GM12801 (cell line): ENCODE results near the gene ETFA.

Experiments used
- TF ChIP-seq, protein P1 (sequence below): IDR thresholded peaks from one replicate; pipeline ENCODE4 v1.5.1; 2011; ENCODE audit warnings: control low read depth; ENCODE audit not compliant: insufficient read length; ENCODE audit errors: extremely low read depth

The ETFA gene

DNA sequence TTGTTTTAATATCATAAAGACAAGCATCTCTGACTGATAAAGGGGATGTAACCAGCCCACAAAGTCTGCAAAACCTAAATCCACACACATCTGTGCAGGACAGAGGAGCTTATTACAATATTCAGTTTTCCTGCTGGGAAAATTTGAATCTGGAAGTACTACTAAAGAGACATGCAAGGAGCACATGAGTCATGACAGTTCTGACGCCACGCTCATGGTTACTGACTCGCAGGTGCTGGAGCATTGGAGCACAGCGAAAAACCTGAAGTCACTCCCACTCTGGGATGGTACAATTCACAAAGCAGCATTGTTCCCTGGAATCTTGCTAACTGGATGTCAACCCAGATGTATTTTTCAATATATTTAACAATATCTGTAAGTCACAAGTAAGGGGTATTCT, 17.7 kb upstream of the ETFA start:
- TF ChIP-seq, protein P1, sequence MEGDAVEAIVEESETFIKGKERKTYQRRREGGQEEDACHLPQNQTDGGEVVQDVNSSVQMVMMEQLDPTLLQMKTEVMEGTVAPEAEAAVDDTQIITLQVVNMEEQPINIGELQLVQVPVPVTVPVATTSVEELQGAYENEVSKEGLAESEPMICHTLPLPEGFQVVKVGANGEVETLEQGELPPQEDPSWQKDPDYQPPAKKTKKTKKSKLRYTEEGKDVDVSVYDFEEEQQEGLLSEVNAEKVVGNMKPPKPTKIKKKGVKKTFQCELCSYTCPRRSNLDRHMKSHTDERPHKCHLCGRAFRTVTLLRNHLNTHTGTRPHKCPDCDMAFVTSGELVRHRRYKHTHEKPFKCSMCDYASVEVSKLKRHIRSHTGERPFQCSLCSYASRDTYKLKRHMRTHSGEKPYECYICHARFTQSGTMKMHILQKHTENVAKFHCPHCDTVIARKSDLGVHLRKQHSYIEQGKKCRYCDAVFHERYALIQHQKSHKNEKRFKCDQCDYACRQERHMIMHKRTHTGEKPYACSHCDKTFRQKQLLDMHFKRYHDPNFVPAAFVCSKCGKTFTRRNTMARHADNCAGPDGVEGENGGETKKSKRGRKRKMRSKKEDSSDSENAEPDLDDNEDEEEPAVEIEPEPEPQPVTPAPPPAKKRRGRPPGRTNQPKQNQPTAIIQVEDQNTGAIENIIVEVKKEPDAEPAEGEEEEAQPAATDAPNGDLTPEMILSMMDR = no peak

DNA sequence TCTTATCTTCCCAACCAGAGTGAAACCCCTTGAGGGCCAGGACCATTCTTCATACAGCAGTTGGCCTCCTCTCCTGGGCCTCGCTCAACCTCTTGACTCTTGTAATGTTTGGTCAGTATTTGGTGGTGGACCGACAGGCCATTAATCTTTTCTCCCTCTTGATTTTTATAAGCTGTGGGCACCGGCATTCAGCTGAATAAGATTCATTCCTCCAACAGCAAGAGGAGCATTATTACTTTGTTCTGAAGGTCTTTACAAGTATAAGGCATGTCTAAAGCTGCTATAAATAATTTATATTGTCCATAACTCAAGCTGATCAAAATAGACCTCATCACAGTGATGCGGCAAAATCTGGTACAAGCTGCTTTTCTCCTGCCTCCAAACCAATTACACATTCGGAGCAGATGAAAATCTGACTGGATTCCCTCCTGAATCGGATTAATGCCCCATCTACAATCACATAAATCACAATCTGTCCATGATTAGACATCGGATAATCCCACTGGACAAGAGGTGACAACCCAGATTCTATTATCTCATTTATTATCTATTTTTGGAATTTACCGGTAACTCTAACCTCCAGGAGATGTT, 16.9 kb upstream of the ETFA start:
- TF ChIP-seq, protein P1 = no peak

DNA sequence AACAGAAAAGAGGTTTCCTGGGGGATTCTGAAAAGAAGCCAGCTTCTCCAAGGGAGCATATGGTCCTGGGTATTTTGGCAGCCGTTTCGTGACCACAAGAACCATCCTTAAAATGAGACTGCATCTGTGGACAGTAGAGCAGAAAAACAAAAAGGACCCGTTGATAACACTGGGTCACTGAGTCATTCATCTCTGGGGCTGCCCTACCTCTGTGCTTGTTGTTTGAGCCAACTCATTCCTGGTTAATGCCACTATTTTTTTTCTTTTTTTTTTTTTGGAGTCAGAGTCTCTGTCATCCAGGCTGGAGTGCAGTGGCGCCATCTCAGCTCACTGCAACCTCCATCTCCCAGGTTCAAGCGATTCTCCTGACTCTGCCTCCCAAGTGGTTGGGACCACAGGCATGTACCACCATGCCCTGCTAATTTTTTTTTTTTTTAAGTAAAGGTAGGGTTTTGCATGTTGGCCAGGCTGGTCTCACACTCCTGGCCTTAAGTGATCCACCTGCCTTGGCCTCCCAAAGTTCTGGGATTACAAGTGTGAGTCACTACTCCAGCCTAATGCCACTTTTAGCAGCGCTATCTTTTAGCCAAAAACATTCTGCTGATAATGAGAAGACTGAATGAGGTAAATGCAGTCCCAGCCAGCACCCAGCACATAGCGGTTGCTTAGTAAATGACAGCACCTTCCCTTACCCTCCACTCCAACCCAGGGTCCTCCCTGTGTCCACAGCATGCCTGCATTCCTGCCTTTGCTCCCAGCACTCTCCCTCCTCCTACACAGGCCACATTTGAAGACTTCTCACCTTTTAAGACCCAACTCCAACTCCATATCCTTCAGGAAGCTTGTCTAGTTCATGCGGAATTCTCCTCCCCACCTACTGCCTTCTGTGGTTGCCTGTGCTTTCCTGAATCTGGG, 16.2 kb upstream of the ETFA start:
- TF ChIP-seq, protein P1 = no peak

DNA sequence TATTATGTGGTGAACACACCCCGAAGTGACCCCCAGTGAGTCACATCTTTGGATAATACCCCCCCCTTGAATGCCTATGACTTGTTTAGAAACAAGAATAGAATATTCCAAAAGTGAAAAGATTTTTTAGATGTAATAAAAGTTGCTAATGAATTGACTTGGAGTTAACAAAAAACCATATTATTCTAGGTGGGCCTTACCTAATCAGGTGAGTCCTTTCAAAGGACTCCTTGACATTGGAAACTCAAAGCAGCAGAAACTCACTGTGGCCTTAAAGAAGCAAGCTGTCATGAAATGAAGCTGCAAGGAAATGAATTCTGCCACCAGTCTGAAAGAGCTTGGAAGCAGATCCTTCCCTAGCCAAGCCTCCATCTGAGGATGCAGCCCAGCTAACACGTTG, 14.4 kb upstream of the ETFA start:
- TF ChIP-seq, protein P1 = no peak

DNA sequence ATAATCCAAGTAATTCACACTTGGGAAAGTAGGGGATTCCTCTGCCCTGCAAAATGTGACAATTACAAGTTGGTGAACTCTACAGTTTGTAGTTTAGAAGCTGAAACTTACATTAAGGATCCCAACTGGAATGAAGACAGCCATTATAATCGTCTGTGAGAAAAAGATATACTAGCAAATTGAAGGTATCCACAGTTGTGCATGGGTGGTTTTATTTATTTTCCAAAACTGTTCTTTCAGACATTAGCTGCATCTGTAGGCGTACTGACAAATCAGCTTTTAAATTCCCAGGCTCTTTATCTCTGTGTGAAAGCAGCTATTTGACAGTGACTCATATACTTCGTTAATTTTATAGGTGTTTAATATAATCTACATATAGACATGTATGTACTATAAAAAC, 12.8 kb upstream of the ETFA start:
- TF ChIP-seq, protein P1 = no peak

DNA sequence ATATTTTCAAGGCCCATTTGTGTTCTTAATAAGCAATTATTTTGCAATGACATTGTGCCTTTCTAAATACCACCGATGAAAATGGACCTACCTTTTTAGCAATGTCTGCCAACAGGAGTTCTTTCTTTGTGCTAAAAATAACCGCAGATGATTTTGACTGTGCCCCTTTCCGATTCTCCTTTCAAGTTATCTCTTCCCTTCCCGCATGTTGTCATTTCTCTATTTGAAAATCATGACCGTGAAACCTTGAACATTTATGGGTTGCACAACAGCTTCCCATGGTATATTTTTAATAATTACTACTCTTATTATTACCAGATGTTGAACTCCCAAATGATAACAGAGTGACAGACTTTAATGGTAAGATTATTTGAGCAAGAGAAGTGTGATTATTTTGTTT, 10.3 kb upstream of the ETFA start:
- TF ChIP-seq, protein P1 = no peak

DNA sequence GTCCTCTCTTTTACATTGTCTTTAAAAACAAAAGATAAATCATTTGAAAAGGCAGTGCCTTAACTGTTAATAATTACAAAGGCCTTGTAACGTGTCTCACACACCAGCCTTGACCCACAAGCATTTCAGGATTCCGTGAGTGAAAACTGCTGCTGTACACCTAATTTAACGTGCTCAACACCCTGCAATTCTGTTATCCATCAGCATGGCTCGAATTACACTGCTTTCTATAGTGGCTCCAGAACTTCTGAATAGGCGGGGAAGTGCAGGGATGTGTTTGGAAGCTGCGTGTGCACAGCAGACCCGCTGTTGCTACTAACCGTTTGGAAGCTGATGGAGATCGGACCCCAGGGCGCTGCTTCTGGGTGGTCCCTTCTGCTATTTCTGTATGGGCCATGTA, 9.9 kb upstream of the ETFA start:
- TF ChIP-seq, protein P1 = no peak
